OCI-LY7 (cell line): ENCODE data around the gene ZNF774. TPM values are rescaled to one million over a fixed set of nuclear protein-coding genes. Genes with fewer than 3 reads are reported as not detected.

Experiments used
- BruUV-seq: library from RNA; stranded (reverse); fragments of 400-500 nt; replicated peaks from 2 replicates; lab custom pipeline; 2021; lab: Mats Ljungman, UMichigan
- CTCF ChIA-PET: fragments of 300-600 bp; sonication (Branson Sonifier 250); formaldehyde crosslinking; loops from one replicate; lab custom pipeline; 2022; ENCODE audit warnings: antibody characterized with exemption; ENCODE audit not compliant: unreplicated experiment; lab: Charles Lee
- POLR2A ChIA-PET: fragments of 300-600 bp; sonication (Branson Sonifier 250); formaldehyde crosslinking; loops from one replicate; lab custom pipeline; 2022; ENCODE audit warnings: antibody characterized with exemption; lab: Charles Lee
- DNase-seq: peaks from one replicate; pipeline ENCODE4 v3.0.0-alpha.2; 2015; ENCODE audit warnings: low spot score
- H2AFZ ChIP-seq: fragments of 200-600 bp; sonication (generic), shearing (Covaris generic); 2 replicates; pipeline ENCODE4 v1.6.1; 2014; ENCODE audit warnings: mild to moderate bottlenecking, antibody characterized with exemption, low read length, moderate library complexity
- H3K27ac ChIP-seq: fragments of 200-600 bp; sonication (generic); 2 replicates; pipeline ENCODE4 v1.5.1; 2014; ENCODE audit warnings: mixed run types, low read depth, mild to moderate bottlenecking, moderate library complexity, low read length, inconsistent platforms; ENCODE audit not compliant: poor library complexity, severe bottlenecking
- H3K36me3 ChIP-seq: fragments of 200-600 bp; sonication (generic); 2 replicates; pipeline ENCODE4 v1.6.1; 2014; ENCODE audit warnings: mild to moderate bottlenecking, antibody characterized with exemption, low read length, moderate library complexity, mixed read lengths; ENCODE audit not compliant: insufficient read depth
- H3K4me1 ChIP-seq: fragments of 200-600 bp; sonication (generic); 2 replicates; pipeline ENCODE4 v1.5.1; 2014; ENCODE audit warnings: mild to moderate bottlenecking, low read length; ENCODE audit not compliant: insufficient read depth, poor library complexity, severe bottlenecking
- H3K4me2 ChIP-seq: fragments of 200-600 bp; sonication (generic); 2 replicates; pipeline ENCODE4 v1.6.1; 2014; ENCODE audit warnings: mild to moderate bottlenecking, low read length
- H3K4me3 ChIP-seq: fragments of 200-600 bp; sonication (generic); 2 replicates; pipeline ENCODE4 v1.5.1; 2014; ENCODE audit warnings: mild to moderate bottlenecking, low read depth, low read length; ENCODE audit not compliant: poor library complexity, severe bottlenecking
- H3K79me2 ChIP-seq: fragments of 200-600 bp; sonication (generic); 2 replicates; pipeline ENCODE4 v1.6.1; 2016; ENCODE audit warnings: low read depth, mild to moderate bottlenecking, low read length, moderate library complexity, mixed read lengths; ENCODE audit not compliant: insufficient read depth
- H3K9me2 ChIP-seq: fragments of 200-600 bp; sonication (generic); 2 replicates; pipeline ENCODE4 v1.6.1; 2016; ENCODE audit warnings: mild to moderate bottlenecking, low read length, mixed read lengths; ENCODE audit not compliant: insufficient read depth
- H3K9me3 ChIP-seq: fragments of 200-600 bp; sonication (generic); 2 replicates; pipeline ENCODE4 v1.6.1; 2014; ENCODE audit warnings: mild to moderate bottlenecking, mixed run types, low read length, mixed read lengths
- H4K20me1 ChIP-seq: fragments of 200-600 bp; sonication (generic); 2 replicates; pipeline ENCODE4 v1.6.1; 2014; ENCODE audit warnings: mild to moderate bottlenecking, antibody characterized with exemption, low read length, moderate library complexity, mixed read lengths; ENCODE audit not compliant: insufficient read depth
- CTCF ChIP-seq: fragments of 200-600 bp; sonication (generic); conservative IDR thresholded peaks from 2 replicates; pipeline ENCODE4 v1.5.1; 2014; ENCODE audit warnings: mild to moderate bottlenecking, antibody characterized with exemption, low read length, moderate library complexity, mixed read lengths
- EZH2phosphoT487 ChIP-seq: fragments of 200-600 bp; sonication (generic); IDR thresholded peaks from 2 replicates; pipeline ENCODE4 v1.6.1; 2018; ENCODE audit warnings: low read depth, borderline replicate concordance, mild to moderate bottlenecking, mixed run types, antibody characterized with exemption, low read length, moderate library complexity, mixed read lengths
- intact Hi-C: fragments of 100-400 bp; cut with micrococcal nuclease; formaldehyde crosslinking; loops from one replicate; pipeline ENCODE4 v1.10.0; 2022; ENCODE audit not compliant: unreplicated experiment
- total RNA-seq, 2 experiments: library from RNA; depleted of rRNA in 1 of 2; stranded (reverse); fragments of >200 nt in 1 of 2; shearing (Covaris generic) in 1 of 2; gene quantifications; 2 replicates each; pipeline ENCODE4 v1.2.3, GENCODE V29; 2014 to 2022

ZNF774 gene
- total RNA-seq, 2 experiments from 2014 or later, result 1.2 to 1.6 TPM

- no peak overlapping the region for H3K4me2 ChIP-seq
- no peak overlapping the region for H3K27ac ChIP-seq
- peaks cover 16% of the 10 kb centered on the region for H3K4me1 ChIP-seq
- no TSS peak for BruUV-seq
- no peak overlapping the region for H2AFZ ChIP-seq
- TF ChIP-seq EZH2phosphoT487 (no peak), CTCF (no peak)
- intact Hi-C loops, result no loop called here
- H3K9me2 ChIP-seq, result no peaks in the 10 kb centered on the region
- ChIA-PET CTCF (no interaction called here), POLR2A (interaction anchor here (0.7 to 1.6 kb wide), 5 partner anchors 10 to 86 kb away, joined by 3 to 4 read pairs (median 3); partner anchors contain the start of gene ZNF774)
- no peak overlapping the region for H3K4me3 ChIP-seq
- H3K79me2 ChIP-seq, result no peaks in the 10 kb centered on the region
- no peak for DNase-seq
- no peaks in the 10 kb centered on the region; the same call in 1 of the 2 replicates for H3K36me3 ChIP-seq
- no peaks in the 10 kb centered on the region for H4K20me1 ChIP-seq
- H3K9me3 ChIP-seq, result peaks cover 31% of the 10 kb centered on the region
These were observed 29.4 kb downstream of the ZNF774 start for GRCh38 chr15:90381515-90381914.

GRCh38 chr15:90382320-90382719, 30.2 kb downstream of the ZNF774 start:
- Histone ChIP-seq H4K20me1 (no peaks in the 10 kb centered on the region), H3K4me3 (no peak overlapping the region), H3K27ac (no peak overlapping the region), H3K36me3 (no peaks in the 10 kb centered on the region; the same call in 1 of the 2 replicates), H3K9me2 (no peaks in the 10 kb centered on the region), H2AFZ (no peak overlapping the region), H3K4me1 (peaks cover 8% of the 10 kb centered on the region), H3K9me3 (peaks cover 23% of the 10 kb centered on the region), H3K4me2 (no peak overlapping the region), H3K79me2 (no peaks in the 10 kb centered on the region)
- TF ChIP-seq CTCF (no peak), EZH2phosphoT487 (no peak)
- CTCF ChIA-PET, result interaction anchor here (0.6 to 1.0 kb wide), 2 partner anchors 10 to 492 kb away, joined by 3 read pairs; no protein-coding TSS in a partner anchor
- no peak for DNase-seq
- BruUV-seq, result no TSS peak
- intact Hi-C loops, result no loop called here
- POLR2A ChIA-PET, result interaction anchor here (0.6 to 1.6 kb wide), 7 partner anchors 9 to 85 kb away, joined by 3 to 4 read pairs (median 3); partner anchors contain the start of gene ZNF774

- H3K4me3 ChIP-seq, result no peak overlapping the region
- DNase-seq, result no peak
- H3K4me1 ChIP-seq, result peaks cover 29% of the 10 kb centered on the region
- peaks cover 11% of the 10 kb centered on the region; the same call in 1 of the 2 replicates for H4K20me1 ChIP-seq
- BruUV-seq, result no TSS peak
- POLR2A ChIA-PET, result interaction anchor here (0.7 to 2.8 kb wide), 5 partner anchors 8 to 198 kb away, joined by 3 to 25 read pairs (median 4); no protein-coding TSS in a partner anchor
- H3K27ac ChIP-seq, result no peak overlapping the region
- TF ChIP-seq CTCF (no peak), EZH2phosphoT487 (no peak)
- CTCF ChIA-PET, result no interaction called here
- H3K79me2 ChIP-seq, result peaks cover 27% of the 10 kb centered on the region
- intact Hi-C loops, result loop anchor here (5.0 kb wide), 1 partner anchor 546 kb away; the partner anchor contains the start of gene HDDC3
- no peak overlapping the region for H3K4me2 ChIP-seq
- H3K36me3 ChIP-seq, result peaks cover 8% of the 10 kb centered on the region
- H3K9me3 ChIP-seq, result no peaks in the 10 kb centered on the region
- H3K9me2 ChIP-seq, result no peaks in the 10 kb centered on the region
- no peak overlapping the region for H2AFZ ChIP-seq
These were observed 34.1 kb downstream of the ZNF774 start for GRCh38 chr15:90386221-90386620.
